HG03469 (cell line): ENCODE measurements around the gene MAST1.
"Not testable (repeated sequence)": the region's sequence is repeated elsewhere in the genome, so short reads cannot be mapped to it uniquely, and the experiment has no call there.

Experiments
- ATAC-seq: cut with Tn5 transposase; IDR thresholded peaks from one replicate; pipeline ENCODE4 v1.9.1; 2021; ENCODE audit warnings: mild to moderate bottlenecking, moderate library complexity, moderate number of reproducible peaks; ENCODE audit not compliant: unreplicated experiment

MAST1 gene

DNA sequence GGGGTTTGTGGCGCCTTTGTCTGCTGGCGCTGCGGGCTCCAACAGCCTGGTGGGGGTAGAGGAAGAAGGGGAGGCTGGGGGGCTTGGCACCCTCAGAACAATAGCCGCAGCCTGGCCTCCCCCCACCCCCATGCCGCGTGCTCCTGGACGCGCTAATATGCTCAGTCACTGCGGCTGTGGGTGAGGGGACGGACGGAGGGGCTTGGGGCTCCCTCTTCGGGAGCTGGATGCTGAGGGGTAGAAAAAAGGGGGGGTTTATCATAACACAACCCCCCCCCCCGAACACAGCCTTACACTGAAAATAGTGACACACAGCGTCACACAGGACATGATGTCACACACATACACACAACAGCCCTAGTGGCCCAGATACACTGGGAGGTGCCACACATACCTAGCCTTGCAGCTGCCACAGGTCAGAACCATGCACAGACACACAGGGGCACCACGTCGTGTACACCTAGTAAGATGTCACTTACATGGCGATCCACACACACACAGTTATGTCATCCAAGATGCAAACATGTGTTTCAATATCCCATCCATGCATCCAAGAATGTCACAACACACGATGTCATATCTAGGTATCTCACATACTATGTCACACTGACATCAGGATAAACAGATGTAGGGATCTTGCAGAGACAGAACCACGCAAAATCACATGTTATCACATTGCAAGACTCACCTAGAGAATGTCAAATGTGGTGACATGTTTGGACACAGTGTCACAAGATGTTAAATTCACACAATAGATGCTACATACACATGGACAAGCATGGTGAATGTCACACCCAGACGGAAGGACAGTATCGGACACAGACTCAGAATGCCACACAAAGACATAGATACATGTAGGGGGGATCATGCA is 806 bp downstream of the MAST1 start:
- no peak for ATAC-seq

DNA sequence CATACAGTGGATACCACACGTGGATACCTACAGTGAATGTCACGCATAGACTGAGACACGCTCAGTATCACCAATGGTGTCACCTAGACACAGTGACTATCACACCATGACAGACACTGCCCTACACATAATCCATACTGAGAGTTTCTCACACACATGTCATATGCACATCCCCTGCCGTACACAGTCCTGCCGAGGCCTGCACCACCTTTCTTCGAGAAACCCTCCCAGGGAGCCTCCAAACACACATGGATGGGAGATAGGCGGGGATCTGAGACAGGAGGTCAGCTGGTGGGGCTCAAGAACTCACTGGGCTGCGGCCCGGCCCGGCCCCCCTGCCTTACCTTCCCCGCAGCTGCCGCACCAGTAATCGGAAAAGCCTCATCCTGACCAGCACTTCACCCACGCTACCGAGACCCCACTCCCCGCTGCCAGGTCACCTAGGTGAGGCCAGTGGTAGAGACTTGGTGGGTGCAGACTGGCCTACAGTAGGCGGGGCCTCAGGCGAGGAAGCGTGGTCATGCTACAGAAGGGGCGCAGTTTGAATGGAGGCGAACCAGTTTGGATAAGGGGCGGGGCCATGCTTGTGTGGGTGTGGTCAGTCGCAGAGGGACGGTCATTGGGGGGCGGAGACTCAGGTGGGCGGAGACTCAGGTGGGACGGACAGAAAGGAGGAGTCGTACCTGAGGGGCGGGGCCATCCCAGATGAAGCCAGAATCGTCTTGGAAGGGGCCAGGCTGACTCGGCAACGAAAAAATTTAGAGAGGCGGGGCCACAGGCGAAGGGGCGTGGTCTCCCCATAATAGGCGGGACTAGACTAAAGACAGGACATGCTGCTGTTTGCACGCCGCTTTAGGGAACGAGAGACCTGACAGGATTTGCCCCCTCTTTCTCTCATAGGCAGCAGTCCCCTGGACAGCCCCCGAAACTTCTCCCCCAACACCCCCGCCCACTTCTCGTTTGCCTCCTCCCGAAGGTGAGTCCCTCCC is 2.1 kb downstream of the MAST1 start:
- ATAC-seq, result no peak

DNA sequence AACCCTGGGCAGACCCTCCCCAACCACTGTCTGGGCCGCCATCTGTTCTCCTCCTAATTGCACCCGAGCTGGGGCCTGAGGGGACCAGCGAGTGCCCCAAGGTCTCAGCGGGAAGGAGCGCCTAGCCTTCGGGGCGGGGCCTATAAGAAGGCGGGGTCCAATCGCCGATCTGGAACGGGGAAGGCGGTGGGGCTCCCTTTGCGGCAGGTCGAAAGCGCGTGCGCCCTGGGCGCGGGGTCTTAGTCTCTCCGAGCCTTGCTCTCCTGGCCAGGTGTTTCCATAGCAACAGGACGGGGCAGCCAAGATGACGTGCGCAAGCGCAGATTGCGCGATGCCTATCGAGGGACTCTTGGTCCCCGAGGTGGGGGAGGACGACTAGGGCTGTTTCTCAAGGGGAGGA is 2.8 kb downstream of the MAST1 start:
- ATAC-seq, result no peak

DNA sequence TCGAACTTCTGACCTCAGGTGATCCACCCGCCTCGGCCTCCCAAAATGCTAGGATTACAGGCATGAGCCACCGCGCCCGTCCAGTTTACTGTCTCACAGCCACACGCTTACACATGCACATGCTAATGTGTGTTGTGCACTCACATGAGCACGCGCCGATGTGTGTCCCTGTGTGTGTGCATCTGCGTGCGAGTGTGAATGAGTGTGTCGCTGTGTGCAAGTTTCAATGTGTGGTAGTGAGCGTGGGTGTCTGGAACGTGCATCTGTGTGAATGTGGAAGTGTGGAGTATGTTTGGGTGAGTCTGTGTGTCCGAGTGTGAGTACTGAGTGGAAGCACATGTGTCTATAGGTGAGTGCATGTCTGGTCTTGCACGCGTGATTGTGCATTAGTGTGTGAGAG is 4.2 kb downstream of the MAST1 start:
- ATAC-seq, result no peak

DNA sequence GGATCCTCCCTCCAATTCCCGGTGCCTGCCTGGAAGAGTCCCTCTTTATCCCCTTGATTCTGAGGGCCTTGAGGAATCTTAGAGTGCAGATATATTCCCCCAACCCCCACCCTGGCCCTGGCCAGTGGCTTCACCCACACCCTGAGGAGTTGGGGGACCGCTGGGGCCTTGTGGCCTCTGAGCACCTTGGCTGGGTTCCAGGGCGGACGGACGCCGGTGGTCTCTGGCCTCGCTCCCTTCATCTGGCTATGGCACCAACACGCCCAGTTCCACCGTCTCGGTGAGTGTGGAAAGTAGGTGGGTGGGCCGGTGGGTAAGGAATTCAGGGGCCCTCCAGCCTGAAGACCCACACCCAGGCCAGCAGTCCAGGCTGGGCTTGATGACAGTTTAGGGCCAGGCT is 5.0 kb downstream of the MAST1 start:
- no peak for ATAC-seq

DNA sequence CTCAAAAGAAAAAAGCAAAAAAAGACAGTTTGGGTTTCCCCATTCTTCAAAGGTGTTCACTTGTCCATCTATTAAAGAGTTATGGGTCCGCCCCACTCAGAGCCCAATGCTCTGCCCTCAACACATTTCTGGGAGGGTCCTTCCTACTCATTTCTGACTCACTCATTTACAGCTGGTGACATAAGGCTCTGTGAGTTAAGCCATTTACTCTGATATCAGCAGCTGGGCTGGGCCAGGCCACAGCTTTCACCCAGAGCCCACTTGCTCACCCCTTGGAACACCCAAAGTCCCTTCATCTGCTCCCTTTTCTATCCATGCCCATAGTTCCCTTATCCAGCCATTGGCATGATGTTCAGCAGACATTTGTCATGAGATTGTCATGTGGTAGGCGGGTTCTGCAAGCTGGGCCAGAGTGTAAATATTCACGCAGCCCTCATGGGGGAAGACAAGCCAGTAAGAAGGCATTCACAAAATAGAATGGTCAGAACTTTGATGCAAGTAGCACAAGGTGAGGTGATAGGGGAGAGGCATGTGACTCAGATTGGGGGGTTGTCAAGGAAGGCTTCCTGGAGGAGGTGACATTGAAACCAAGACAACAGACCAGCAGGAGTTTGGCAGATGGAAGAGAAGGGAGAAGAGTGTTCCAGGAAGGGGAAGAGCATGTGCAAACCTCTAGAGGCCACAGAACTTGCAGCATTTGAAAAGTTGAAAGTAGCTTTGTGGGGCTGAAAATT is 5.9 kb downstream of the MAST1 start:
- no peak for ATAC-seq

DNA sequence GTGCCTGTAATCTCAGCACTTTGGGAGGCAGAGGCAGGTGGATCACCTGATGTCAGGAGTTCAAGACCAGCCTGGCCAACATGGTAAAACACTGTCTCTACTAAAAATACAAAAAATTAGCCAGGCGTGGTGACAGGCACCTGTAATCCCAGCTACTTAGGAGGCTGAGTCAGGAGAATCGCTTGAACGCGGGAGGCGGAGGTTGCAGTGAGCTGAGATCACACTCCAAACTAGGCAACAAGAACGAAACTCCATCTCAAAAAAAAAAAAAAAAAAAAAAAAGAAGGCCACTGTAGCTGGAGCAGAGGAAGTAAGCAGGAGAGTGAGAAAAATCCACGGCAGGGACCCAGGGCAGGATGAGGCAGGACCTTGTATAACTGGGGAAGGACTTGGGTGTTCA is 8.3 kb downstream of the MAST1 start:
- not testable (repeated sequence) for ATAC-seq

DNA sequence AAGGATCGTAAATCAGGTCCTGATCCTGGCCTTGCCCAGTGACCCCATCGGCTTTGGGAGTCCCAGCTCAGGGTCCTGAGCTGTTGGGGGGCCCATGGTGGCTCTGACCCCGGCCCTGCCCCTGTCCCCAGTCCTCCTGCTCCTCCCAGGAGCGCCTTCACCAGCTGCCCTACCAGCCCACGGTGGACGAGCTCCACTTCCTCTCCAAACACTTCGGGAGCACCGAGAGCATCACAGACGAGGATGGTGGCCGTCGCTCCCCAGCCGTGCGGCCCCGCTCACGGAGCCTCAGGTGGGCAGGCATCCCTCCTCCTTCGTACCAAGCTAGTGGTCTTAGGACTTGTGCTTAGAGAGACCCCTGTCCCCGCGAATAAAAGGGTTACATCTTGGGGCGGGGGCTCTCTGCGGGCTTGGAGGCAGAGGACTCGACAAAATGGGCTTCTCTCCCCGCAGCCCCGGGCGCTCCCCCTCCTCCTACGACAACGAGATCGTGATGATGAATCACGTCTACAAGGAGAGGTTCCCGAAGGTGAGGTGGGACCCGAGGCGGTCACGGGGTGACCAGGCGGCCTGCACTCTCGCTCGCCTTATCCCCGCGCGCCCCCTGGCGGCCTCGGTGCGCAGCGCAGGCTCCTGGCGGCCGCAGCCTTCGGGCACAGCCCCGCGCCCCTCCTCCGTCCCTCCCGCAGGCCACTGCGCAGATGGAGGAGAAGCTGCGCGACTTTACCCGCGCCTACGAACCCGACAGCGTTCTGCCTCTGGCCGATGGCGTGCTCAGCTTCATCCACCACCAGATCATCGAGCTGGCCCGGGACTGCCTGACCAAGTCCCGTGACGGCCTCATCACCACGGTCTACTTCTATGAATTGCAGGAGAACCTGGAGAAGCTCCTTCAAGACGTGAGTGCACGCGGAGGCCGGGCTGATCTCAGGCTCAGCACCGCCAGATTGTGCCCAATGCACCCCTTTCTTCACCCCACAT is 9.1 kb downstream of the MAST1 start:
- no peak for ATAC-seq

DNA sequence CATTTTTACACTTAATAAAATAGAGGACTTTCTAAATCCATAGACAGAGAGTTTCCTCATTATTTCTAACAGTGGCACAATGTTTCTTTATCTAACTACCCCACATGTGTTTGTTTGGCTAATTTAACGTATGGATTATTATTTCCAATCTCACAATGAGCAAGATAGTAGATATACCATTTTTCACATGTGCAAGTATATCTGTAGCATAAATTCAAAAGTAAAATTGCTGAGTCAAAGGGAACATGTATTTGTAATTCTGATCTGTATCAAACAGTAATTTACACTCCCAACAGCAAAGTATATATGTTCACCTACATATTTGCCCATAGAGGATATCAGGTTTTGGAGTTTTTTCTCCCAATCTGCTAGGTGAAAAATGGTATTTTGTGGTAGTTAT is 18.3 kb downstream of the MAST1 start:
- ATAC-seq, result no peak

DNA sequence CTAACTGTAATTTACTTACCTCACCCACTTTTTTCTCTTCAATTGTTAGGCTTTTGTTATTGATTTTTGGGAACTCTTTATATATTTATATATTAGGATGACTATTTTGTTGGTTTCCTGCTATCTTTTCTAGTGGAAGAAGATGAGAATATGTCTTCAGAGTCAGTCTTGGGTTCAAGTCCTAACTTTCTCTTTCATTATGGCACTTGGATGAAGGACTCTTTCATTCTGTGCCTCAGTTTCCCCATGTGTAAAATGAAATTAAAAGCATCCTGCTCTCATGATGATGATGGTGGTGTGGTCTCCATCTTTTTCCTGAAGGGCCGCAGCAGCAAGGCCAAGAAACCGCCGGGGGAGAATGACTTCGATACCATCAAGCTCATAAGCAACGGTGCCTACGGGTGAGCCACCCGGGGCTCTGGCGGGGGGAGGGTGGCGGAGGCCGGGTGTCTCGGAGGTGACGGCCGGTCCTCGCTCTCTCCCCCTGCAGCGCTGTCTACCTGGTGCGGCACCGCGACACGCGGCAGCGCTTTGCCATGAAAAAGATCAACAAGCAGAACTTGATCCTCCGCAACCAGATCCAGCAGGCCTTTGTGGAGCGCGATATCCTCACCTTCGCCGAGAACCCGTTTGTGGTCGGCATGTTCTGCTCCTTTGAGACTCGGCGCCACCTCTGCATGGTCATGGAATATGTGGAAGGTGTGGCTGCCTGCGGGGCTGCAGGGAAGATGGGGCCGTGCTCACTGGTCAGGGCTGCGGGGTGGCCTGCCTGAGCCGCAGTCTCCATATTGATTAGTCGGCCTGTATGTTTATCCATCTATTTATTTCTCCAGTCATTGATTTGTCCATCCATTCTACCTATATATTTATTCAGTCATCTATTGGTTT is 20.0 kb downstream of the MAST1 start:
- ATAC-seq, result no peak

DNA sequence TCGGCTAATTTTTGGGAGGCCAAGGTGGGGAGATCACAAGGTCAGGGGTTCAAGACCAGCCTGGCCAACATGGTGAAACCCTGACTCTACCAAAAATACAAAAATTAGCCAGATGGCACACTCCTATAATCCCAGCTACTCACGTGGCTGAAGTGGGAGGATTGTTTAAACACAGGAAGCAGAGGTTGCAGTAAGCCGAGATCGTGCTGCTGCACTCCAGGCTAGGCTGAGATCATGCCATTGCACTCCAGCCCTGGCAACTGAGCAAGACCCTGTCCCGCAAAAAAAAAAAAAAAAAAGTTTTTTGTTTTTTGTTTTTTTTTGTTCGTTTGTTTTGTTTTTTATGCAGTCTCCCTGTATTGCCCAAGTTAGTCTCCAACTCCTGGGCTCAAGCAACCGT is 21.2 kb downstream of the MAST1 start:
- no peak for ATAC-seq

DNA sequence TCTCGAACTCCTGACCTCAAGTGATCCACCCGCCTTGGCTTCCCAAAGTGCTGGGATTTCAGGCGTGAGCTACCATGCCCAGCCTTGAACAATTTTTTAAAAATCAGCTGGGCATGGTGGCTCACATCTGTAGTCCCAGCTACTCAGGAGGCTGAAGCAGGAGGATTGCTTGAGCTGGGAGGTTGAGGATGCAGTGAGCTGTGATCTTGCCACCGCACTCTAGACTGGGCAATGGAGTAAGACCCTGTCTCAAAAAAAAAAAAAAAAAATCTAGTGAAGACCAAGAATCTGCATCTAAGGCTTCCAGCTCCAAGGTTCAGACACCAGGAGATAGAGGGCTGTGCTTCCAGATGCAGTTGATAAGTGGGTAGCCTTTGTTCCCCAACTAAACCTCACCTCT is 25.8 kb downstream of the MAST1 start:
- no peak for ATAC-seq

DNA sequence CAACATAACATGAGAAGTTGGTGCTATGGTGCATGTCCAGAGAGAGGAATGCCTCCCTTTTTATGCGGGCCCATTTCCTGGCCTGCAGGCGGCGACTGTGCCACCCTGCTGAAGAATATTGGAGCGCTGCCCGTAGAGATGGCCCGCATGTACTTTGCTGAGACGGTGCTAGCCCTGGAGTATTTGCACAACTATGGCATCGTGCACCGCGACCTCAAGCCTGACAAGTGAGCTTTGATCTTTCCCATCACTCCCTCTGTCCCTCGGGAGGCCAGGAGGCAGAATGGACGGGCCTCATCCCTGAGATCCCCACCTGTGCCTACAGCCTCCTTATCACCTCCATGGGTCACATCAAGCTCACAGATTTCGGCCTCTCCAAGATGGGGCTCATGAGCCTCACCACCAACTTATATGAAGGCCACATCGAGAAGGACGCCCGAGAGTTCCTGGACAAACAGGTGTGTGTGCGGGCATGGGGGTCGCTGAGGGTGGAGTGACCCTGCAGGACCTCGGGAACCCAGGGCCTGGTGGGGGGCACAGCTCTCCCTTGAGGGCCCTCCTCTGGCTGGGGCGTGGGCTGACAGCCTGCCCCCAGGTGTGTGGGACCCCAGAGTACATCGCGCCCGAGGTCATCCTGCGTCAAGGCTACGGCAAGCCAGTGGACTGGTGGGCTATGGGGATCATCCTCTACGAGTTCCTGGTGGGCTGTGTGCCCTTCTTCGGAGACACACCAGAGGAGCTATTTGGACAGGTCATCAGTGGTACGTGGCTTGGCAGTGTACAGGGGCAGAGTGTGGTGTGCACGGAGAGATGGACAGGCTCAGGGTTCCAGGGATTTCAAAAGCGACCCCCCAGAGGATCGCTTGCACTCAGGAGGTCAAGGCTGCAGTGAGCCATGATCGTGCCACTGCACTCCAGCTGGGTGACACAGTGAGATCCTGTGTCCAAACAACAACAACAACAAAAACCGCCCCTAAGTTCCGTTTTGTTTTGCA is 26.7 kb downstream of the MAST1 start:
- no peak for ATAC-seq

DNA sequence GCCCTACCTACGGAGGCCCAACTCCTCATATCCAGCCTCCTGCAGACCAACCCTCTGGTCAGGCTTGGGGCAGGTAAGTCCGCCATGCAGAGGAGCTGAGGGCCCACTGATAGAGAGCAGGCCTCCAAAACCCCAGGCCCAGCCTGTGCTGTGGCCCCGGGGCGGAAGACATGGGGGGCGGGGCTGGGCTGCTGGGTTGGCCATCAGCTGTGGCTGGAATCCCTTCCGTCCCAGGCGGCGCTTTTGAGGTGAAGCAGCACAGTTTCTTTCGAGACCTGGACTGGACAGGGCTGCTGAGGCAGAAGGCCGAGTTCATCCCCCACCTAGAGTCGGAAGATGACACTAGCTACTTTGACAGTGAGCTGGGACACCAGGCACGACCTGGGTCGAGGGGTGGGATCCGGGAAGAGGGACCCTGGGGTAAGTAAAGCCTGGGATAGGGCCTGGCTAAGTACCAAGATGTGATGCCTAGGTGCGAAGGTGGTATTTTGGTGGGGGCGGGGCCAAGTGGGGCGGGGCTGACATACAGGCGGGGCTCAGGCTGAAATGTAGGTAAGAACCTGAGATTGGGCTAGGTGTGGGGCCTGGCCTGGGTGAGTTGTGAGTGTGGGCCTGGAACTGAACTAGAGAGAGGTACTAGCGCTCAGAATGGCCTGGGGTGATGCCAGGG is 27.6 kb downstream of the MAST1 start:
- ATAC-seq, result no peak

DNA sequence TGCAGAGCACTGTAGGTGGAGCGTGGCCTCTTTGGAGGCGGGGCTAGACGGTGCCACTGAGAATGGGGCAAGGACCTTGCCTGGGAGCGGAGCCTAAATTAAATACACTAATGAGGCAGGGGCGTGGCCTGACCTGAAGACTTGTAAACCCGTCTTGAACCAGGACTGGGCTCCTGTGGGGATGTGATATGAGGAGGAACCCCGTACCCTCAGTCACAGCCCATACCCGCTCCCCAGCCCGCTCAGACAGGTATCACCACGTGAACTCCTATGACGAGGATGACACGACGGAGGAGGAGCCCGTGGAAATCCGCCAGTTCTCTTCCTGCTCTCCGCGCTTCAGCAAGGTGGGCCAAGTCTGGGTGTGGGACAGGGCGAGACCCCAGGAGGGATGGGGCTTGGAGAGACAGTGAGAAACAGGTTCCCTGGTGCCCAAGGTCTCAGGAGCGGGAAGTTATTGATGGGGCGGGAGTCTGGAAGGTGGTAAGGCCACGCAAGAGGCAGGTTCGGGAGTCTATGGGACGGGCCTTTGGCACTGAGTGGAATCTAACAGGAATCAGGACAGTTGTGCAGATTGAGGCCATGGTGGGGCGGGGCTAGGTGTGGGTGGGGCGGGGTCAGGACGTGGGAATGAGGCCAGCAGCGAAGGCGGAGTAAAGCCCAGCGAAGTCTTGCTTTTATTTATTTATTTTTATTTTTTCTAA is 28.3 kb downstream of the MAST1 start:
- no peak for ATAC-seq
